ENCODE data around the gene POLD2.
"Not testable (repeated sequence)": the region's sequence is repeated elsewhere in the genome, so short reads cannot be mapped to it uniquely, and the experiment has no call there.

The POLD2 gene

GRCh38 chr7:44123190-44124003 lies at the start of gene POLD2:
Gene POLD2 (minus strand): TSS chr7:44123548. CDS start chr7:44122053, 1,495 bp downstream.
- DNase-seq (ENCODE audit: low spot score): peak; percentile 96

GRCh38 chr7:44172803-44173424 lies 49.6 kb upstream of the POLD2 start:
- no peak for DNase-seq (ENCODE audit: low spot score)

GRCh38 chr7:44172352-44172751 lies 49.0 kb upstream of the POLD2 start:
- DNase-seq (ENCODE audit: low spot score): no peak

GRCh38 chr7:44171901-44172300 lies 48.6 kb upstream of the POLD2 start:
- not testable (repeated sequence) for DNase-seq (ENCODE audit: low spot score)

- no peak for DNase-seq (ENCODE audit: low spot score)
These were observed 44.6 kb upstream of the POLD2 start for GRCh38 chr7:44167920-44168319.

- DNase-seq (ENCODE audit: low spot score): no peak
These were observed 40.2 kb upstream of the POLD2 start for GRCh38 chr7:44163591-44163990.

- DNase-seq (ENCODE audit: low spot score): no peak
These were observed 39.5 kb upstream of the POLD2 start for GRCh38 chr7:44162785-44163395.

- no peak for DNase-seq (ENCODE audit: low spot score)
These were observed 38.8 kb upstream of the POLD2 start for GRCh38 chr7:44162179-44162578.

- no peak for DNase-seq (ENCODE audit: low spot score)
These were observed 38.0 kb upstream of the POLD2 start for GRCh38 chr7:44161371-44161770.

- DNase-seq (ENCODE audit: low spot score): no peak
These were observed 36.7 kb upstream of the POLD2 start for GRCh38 chr7:44159824-44160630.

- DNase-seq (ENCODE audit: low spot score): no peak
These were observed 35.7 kb upstream of the POLD2 start for GRCh38 chr7:44158873-44159631.

- no peak for DNase-seq (ENCODE audit: low spot score)
These were observed 34.9 kb upstream of the POLD2 start for GRCh38 chr7:44158096-44158872.

GRCh38 chr7:44157116-44158080 lies 34.0 kb upstream of the POLD2 start:
- no peak for DNase-seq (ENCODE audit: low spot score)

- DNase-seq (ENCODE audit: low spot score): no peak
These were observed 33.2 kb upstream of the POLD2 start for GRCh38 chr7:44156453-44157010.

- DNase-seq (ENCODE audit: low spot score): no peak
These were observed 32.1 kb upstream of the POLD2 start for GRCh38 chr7:44155191-44156185.

- DNase-seq (ENCODE audit: low spot score): no peak
These were observed 31.4 kb upstream of the POLD2 start for GRCh38 chr7:44154703-44155102.

- no peak for DNase-seq (ENCODE audit: low spot score)
These were observed 30.6 kb upstream of the POLD2 start for GRCh38 chr7:44153948-44154335.
